GM20000 (cell line): ENCODE measurements around the gene HECTD1.
"Not testable (repeated sequence)": the region's sequence is repeated elsewhere in the genome, so short reads cannot be mapped to it uniquely, and the experiment has no call there.

Experiments
- DNase-seq: peaks from one replicate; pipeline ENCODE4 v3.0.0; 2012; ENCODE audit warnings: low spot score
- CTCF ChIP-seq: IDR thresholded peaks from 2 replicates; pipeline ENCODE4 v1.5.1; 2012; ENCODE audit warnings: mild to moderate bottlenecking, control low read depth; ENCODE audit errors: extremely low read depth, missing control alignments

HECTD1 gene

GRCh38 chr14:31207755-31208545, at the start of gene HECTD1:
Gene HECTD1, minus strand, starts transcription at chr14:31207793. Its CDS starts 1,857 bp downstream, at chr14:31205936.
- DNase-seq, result peak; percentile 96
- TF ChIP-seq CTCF, result peak; percentile 96

GRCh38 chr14:31257244-31257553, 49.6 kb upstream of the HECTD1 start:
- DNase-seq, result no peak
- no peak for TF ChIP-seq CTCF

GRCh38 chr14:31256534-31257243, 49.1 kb upstream of the HECTD1 start:
- TF ChIP-seq CTCF, result no peak
- DNase-seq, result no peak

- DNase-seq, result not testable (repeated sequence)
These were observed 48.3 kb upstream of the HECTD1 start for GRCh38 chr14:31255918-31256317.

GRCh38 chr14:31255286-31255685, 47.7 kb upstream of the HECTD1 start:
- DNase-seq, result no peak
- TF ChIP-seq CTCF, result no peak

- no peak for TF ChIP-seq CTCF
- DNase-seq, result no peak
These were observed 46.3 kb upstream of the HECTD1 start for GRCh38 chr14:31253746-31254471.

- TF ChIP-seq CTCF, result no peak
- no peak for DNase-seq
These were observed 45.3 kb upstream of the HECTD1 start for GRCh38 chr14:31252865-31253264.
